Duodenal mucosa (tissue), 2 donors: ENCODE data around the gene CASKIN1.
A peak's percentile ranks its signal among the peaks of the same experiment; 100 is the strongest.

Experiments
- H3K27ac ChIP-seq: one replicate; pipeline ENCODE4 v1.7.0; 2013; ENCODE audit warnings: low read depth, low read length
- H3K27me3 ChIP-seq, 2 donors: one replicate each; pipeline ENCODE4 v1.7.0; 2013; ENCODE audit warnings: low read length in 2 of 2, control low read depth in 1 of 2; ENCODE audit not compliant: insufficient read depth in 2 of 2, control insufficient read depth in 1 of 2
- H3K36me3 ChIP-seq, 2 donors: one replicate each; pipeline ENCODE4 v1.7.0; 2013; ENCODE audit warnings: low read length in 2 of 2, control low read depth in 1 of 2; ENCODE audit not compliant: insufficient read depth in 2 of 2, control insufficient read depth in 1 of 2
- H3K4me1 ChIP-seq, 2 donors: one replicate each; pipeline ENCODE4 v1.7.0; 2013; ENCODE audit warnings: low read length in 2 of 2, control low read depth in 1 of 2; ENCODE audit not compliant: insufficient read depth in 2 of 2, control insufficient read depth in 1 of 2
- H3K4me3 ChIP-seq, 2 donors: one replicate each; pipeline ENCODE4 v1.7.0; 2013; ENCODE audit warnings: low read length in 2 of 2, low read depth in 1 of 2
- H3K9ac ChIP-seq, 2 donors: one replicate each; pipeline ENCODE4 v1.7.0; 2013; ENCODE audit warnings: low read length in 2 of 2, low read depth in 1 of 2
- H3K9me3 ChIP-seq, 2 donors: one replicate each; pipeline ENCODE4 v1.7.0; 2013; ENCODE audit warnings: low read length in 2 of 2, control low read depth in 1 of 2; ENCODE audit not compliant: control insufficient read depth in 1 of 2

Gene CASKIN1

GRCh38 chr16:2158262-2158638, 38.2 kb downstream of the CASKIN1 start:
- peak overlapping the region; percentile 85 to 86 for H3K9ac ChIP-seq
- H3K9me3 ChIP-seq, result no peaks in the 10 kb centered on the region
- no peaks in the 10 kb centered on the region for H3K27me3 ChIP-seq
- no peaks in the 10 kb centered on the region for H3K36me3 ChIP-seq
- peak overlapping the region; percentile 62 for H3K27ac ChIP-seq
- H3K4me3 ChIP-seq, result no peak overlapping the region
- H3K4me1 ChIP-seq, result peaks cover 74 to 84% of the 10 kb centered on the region in 2 donors

- no peaks in the 10 kb centered on the region for H3K36me3 ChIP-seq
- peak overlapping the region; percentile 83 to 93 for H3K4me3 ChIP-seq
- peak overlapping the region; percentile 85 to 86 for H3K9ac ChIP-seq
- H3K27ac ChIP-seq, result no peak overlapping the region
- H3K27me3 ChIP-seq, result no peaks in the 10 kb centered on the region
- peaks cover 74 to 85% of the 10 kb centered on the region in 2 donors for H3K4me1 ChIP-seq
- no peaks in the 10 kb centered on the region for H3K9me3 ChIP-seq
Observed at GRCh38 chr16:2157480-2158261, 38.7 kb downstream of the CASKIN1 start.

- peak overlapping the region; percentile 85 to 86 for H3K9ac ChIP-seq
- H3K9me3 ChIP-seq, result no peaks in the 10 kb centered on the region
- peaks cover 69 to 85% of the 10 kb centered on the region in 2 donors for H3K4me1 ChIP-seq
- peaks cover under 1 to 2% of the 10 kb centered on the region in 2 donors for H3K36me3 ChIP-seq
- H3K27me3 ChIP-seq, result no peaks in the 10 kb centered on the region
- H3K27ac ChIP-seq, result no peak overlapping the region
- H3K4me3 ChIP-seq, result peak overlapping the region; percentile 83 to 93
Observed at GRCh38 chr16:2156849-2157224, 39.6 kb downstream of the CASKIN1 start.

GRCh38 chr16:2155977-2156848, 40.2 kb downstream of the CASKIN1 start:
- H3K36me3 ChIP-seq, result peaks cover 4 to 8% of the 10 kb centered on the region in 2 donors
- peak overlapping the region; percentile 85 to 86 for H3K9ac ChIP-seq
- H3K27me3 ChIP-seq, result no peaks in the 10 kb centered on the region
- H3K4me3 ChIP-seq, result peak overlapping the region; percentile 83 to 93
- H3K27ac ChIP-seq, result peak overlapping the region; percentile 56
- H3K4me1 ChIP-seq, result peaks cover 69 to 85% of the 10 kb centered on the region in 2 donors
- no peaks in the 10 kb centered on the region for H3K9me3 ChIP-seq

- no peaks in the 10 kb centered on the region for H3K27me3 ChIP-seq
- peak within 1 kb of the TSS; percentile 85 to 90 for H3K9ac ChIP-seq
- peaks cover 69 to 87% of the 10 kb centered on the region in 2 donors for H3K4me1 ChIP-seq
- no peaks in the 10 kb centered on the region for H3K9me3 ChIP-seq
- peaks cover 4 to 8% of the 10 kb centered on the region in 2 donors for H3K36me3 ChIP-seq
- peak within 1 kb of the TSS; percentile 56 for H3K27ac ChIP-seq
- H3K4me3 ChIP-seq, result peak within 1 kb of the TSS; percentile 83 to 93
Observed at GRCh38 chr16:2155091-2155950, 41.1 kb downstream of the CASKIN1 start, which contains the start of gene TRAF7. Gene TRAF7 (plus strand): TSS chr16:2155782. CDS start chr16:2163921, 8,139 bp downstream.

- no peaks in the 10 kb centered on the region for H3K9me3 ChIP-seq
Observed at GRCh38 chr16:2154533-2155090, 41.8 kb downstream of the CASKIN1 start.

GRCh38 chr16:2152695-2153506, 43.5 kb downstream of the CASKIN1 start:
- Histone ChIP-seq H3K36me3 (peaks cover 4 to 8% of the 10 kb centered on the region in 2 donors), H3K9ac (peak overlapping the region; percentile 74 to 90), H3K4me3 (peak overlapping the region; percentile 75 to 93), H3K9me3 (no peaks in the 10 kb centered on the region), H3K27ac (peak overlapping the region; percentile 77), H3K4me1 (peaks cover 54 to 83% of the 10 kb centered on the region in 2 donors), H3K27me3 (no peaks in the 10 kb centered on the region)

More at GRCh38 chr16:2154533-2155090, 41.8 kb downstream of the CASKIN1 start:
- Histone ChIP-seq H3K4me1 (peaks cover 64 to 88% of the 10 kb centered on the region in 2 donors), H3K27me3 (no peaks in the 10 kb centered on the region), H3K27ac (peak overlapping the region; percentile 53), H3K9ac (peak overlapping the region; percentile 74 to 90), H3K36me3 (peaks cover 4 to 8% of the 10 kb centered on the region in 2 donors), H3K4me3 (peak overlapping the region; percentile 75 to 93)

GRCh38 chr16:2151188-2152091, 45.0 kb downstream of the CASKIN1 start:
- Histone ChIP-seq H3K27ac (no peak overlapping the region), H3K27me3 (no peaks in the 10 kb centered on the region), H3K9me3 (no peaks in the 10 kb centered on the region), H3K4me1 (peaks cover 48 to 73% of the 10 kb centered on the region in 2 donors), H3K4me3 (peak overlapping the region in 1 of 2 donors; percentile 45), H3K9ac (peak overlapping the region in 1 of 2 donors; percentile 43), H3K36me3 (peaks cover 4 to 8% of the 10 kb centered on the region in 2 donors)
